ENCODE measurements around the gene CBR1.
"Not testable (repeated sequence)": the region's sequence is repeated elsewhere in the genome, so short reads cannot be mapped to it uniquely, and the experiment has no call there.

The CBR1 gene

DNA sequence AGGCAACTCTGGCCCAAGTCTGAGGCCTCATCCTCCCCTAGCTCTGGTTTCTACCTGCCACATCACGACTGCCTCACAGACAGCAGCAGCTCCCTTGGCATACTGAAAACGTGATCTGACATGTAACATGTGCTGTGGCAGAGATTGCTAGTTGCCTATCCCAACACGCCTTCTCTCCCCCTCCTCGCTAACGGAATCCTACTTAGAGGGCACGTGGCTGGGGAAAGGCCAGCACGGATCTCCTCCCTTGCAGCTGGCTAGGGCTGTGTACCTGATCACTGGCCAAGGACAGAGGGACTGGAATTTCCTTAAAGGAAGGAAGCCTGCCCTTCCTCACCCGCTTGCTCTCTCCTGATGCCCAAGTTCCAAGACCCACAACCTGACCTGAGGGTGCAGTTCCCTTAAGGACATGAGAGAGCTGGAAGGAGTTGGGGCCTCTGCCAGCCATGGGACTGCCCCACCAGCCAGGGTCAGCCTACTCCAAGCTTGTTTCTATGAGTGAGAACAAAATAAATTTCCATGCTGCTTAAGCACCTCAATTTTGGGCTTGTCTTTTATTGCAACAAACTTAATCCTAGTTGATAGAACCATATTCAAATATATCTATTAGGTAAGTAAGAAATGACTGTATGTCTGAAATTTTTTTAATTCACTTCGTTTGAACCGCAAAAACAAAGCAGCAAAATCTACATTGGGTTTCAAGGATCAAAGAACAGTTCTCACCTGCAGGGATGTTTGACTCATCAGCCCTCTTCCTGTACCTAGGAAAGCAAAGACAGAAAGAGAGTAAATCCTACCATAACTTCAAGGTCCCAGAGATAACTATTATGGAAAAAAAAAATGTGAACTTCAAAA lies 16.7 kb upstream of the CBR1 start:
- no peak for DNase-seq

DNA sequence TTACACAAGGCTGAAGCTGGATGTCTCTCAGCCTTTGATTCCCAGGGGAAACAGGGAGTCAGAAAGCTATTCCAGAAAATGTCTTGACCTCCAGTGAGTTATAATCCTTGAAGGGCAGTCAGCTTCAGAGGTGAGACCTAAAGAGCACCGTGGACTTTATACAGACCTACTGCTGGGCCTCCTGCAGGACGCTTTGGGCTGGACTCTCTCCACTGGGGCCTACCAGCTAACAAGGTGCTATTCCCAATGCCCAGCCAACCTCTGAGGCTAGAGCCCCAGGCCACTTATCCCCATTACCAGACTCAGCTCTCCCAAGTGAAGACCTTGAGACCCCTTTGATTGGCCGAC lies 16.1 kb upstream of the CBR1 start:
- no peak for DNase-seq

DNA sequence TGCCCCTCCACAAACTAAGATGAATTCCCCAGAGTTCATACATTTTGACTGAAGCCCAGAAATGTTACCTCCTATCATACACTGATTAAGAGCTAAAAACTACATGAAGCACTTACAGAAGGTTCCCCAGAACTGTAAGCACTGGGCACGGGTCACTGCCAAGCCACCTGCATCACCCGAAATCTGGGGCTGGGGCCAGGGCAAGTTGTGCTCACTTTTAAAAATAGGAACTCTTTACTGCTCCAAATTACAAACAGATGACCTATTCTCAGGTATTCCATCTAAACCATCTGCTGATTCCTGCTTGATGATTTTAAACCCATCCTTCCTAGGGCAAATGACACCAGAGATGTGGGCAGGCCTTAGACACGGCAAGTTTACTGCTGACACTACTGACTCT lies 14.3 kb upstream of the CBR1 start:
- DNase-seq, result no peak

DNA sequence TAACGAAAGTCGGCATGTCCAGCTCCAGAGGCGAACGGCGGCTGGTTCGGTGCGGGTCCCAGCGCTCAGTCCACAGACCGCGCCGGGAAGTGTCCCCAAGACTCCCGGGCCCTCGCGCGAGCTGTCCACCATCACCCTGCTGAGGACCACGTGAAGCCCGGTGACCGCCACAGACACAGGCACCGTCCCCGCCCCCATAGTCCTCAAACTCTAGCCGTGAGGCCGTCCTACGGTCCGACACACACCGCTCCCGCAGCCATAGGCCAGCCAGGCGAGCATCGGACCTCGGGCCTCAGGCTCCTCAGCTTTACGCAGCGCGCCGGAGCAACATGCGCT lies 10.0 kb upstream of the CBR1 start:
- peak; percentile 85 for DNase-seq

DNA sequence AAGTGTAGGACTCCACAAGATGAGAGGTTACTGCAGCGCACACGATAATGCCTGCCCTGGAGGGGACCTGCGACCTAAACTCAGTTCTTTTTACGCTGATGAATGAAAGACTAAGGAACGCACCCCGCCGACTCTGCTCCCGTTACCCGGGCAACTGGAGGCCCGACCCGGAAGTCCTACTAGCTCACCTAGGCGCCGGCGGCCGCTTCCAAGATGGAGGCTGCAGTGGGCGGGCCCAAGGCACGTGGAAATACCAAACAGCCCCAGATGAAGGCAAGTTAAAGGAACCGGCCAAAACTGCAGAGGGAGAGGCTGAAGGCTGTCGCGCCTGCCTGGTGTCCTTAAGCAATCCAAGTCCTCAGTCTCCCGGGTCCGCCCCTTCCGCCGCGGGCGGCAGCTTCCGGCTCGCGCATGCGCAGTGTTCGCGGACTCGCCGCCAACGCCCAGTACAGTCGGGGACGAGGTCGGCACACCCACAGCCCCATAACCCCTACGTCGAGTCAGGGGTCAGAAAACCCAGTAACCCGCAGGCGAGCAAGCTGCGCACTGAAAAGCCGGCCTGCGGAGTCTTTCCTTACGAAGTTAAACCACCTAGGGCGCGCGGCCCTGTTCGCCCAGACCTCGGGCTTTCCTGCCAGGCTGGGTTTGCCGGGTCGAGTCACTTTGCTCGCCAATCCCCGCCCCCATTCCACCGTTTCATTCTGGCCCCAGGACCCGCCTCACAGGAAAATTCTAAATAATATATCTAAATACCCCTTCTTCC lies 9.5 kb upstream of the CBR1 start, which contains the start of gene SETD4:
Gene SETD4 (minus strand): TSS at position 368 of the 763 bp plus-strand sequence. CDS start 1,638 bp downstream, outside the sequence.
- DNase-seq, result peak; percentile 93

DNA sequence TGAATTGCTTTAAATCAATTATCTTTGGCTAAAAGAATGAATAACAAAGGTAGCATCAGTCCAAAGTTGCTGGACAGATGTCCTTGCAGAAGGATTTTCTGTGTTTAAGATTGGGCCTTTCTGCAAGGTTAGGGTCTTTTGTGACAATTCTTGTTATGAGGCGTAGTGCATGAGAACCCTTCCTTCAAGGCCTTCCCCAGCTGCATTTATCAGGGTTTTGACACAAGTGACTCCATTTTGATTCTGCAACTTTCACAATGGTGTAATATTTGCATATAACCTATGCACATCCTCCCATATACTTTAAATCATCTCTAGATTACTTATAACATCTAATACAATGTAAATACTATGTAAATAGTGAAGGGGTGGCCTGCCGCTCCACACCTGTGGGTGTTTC lies 8.4 kb upstream of the CBR1 start:
- no peak for DNase-seq

DNA sequence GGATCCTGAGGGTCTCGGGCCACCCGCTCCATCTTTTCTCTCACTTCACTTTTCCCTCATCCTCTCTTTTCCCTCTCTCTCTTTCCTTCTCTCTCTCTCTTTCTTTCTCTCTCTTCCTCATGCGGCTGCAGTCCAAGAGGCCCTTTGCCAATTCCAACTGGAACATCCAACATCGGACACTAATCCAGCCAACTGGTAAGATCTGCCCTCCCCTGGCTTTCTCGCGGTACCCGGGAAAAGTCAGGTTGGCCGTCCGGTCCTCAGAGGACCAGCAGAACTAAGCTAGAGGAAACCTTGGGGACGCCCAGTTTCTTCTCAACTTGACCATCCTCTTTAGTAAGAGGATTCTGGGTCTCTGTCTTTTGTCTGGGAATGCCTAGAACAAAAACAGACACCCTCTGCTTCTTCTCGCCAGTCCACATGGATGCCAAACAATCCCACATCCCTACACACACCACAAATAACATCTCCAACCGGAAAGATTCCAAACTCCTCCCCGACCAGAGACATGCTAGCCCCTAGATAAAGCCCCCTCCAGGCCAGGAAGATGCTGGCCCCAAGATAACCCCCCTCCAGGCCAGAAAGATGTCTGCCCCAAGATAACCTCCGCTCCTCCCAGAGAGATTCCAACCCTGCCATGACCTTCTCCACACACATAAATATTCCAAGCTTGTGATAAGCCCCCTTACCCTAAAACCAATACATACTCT lies 6.3 kb upstream of the CBR1 start:
- DNase-seq, result no peak

DNA sequence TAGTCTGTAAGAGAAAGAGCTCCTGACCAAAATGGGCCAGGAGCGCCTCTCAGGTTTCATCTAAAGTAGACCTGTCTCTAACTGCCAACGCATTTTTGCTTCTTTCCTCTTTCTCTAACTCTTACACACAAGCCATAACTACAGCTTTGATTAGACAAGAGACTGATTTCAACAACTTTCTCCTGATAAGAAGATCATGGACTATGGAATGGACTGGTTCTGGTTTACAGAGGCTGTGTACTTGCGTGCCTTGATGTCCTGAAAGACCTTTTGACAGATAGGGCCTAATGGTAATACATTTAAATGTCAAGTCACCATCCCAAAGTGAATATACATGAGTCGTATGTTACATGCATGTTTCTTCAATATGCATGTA lies 5.8 kb upstream of the CBR1 start:
- no peak for DNase-seq

DNA sequence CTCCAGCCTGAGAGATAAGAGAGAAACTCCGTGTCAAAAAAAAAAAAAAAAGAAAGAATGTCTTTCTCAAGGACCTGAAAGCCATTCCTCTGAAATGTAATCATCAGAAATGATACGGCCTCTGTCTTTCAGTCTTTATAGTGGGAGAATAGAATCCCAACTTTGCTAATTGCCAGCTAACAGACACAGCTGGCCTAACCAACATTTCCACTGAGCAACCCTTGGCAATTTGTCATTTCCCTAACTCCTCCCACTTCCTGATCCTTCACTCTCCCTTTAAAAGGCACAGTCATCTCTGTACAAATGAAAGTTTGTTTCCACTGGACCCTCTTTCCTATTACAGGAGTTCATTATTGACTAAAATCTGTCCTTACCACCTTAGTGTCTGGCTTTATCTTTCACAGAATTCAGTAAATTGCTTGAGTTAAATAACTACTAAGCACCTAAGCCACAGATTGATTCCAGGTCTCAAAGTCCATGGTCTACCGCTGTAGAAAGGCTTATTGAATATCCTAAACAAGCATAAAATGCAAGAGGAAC lies 4.3 kb upstream of the CBR1 start:
- peak; percentile 19 for DNase-seq

DNA sequence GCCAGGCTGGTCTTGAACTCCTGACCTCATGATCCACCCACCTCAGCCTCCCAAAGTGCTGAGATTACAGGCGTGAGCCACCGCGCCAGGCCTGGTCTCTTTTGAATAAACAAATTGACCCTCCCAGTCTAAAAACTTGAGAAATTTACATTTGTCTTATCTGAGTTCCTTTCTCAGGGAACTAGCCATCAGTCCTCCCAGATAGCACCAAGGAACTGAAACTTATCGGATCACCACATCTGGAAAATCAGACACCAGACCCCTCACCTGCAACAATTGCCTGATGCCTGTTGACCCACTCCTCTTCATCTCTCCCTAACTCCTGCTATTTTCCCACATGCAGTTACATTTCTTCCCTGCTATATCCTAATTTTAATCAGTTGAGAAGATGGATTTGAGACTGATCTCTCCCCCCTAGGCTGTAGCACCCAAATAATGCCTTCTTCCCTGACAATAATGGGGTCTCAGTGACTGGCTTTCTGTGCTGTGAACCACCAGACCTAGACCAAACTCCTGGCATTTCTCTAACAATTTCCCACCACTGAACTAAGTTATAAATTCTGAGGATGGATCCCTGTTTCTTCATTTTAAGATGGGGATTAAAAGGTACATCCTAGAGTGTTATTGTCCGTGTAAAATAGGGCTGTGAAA lies 951 bp upstream of the CBR1 start:
- no peak for DNase-seq

DNA sequence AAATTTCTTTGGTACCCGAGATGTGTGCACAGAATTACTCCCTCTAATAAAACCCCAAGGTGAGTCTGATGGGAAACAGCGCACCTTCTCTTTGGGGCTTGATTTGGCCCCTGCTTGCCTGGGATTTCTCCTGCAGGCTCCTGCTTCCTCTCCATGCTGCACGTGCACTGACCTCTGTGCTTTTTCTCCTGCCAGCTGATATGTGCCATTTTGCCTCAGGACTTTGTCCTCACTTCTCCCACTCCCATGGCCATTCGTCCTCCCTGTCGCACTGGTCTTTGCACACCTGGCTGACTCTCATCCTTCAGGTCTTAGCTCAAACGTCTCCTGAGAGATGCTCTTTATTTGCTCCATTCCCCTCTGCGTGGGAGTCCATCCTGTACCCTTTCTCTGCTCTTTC lies 1.2 kb downstream of the CBR1 start:
- no peak for DNase-seq

DNA sequence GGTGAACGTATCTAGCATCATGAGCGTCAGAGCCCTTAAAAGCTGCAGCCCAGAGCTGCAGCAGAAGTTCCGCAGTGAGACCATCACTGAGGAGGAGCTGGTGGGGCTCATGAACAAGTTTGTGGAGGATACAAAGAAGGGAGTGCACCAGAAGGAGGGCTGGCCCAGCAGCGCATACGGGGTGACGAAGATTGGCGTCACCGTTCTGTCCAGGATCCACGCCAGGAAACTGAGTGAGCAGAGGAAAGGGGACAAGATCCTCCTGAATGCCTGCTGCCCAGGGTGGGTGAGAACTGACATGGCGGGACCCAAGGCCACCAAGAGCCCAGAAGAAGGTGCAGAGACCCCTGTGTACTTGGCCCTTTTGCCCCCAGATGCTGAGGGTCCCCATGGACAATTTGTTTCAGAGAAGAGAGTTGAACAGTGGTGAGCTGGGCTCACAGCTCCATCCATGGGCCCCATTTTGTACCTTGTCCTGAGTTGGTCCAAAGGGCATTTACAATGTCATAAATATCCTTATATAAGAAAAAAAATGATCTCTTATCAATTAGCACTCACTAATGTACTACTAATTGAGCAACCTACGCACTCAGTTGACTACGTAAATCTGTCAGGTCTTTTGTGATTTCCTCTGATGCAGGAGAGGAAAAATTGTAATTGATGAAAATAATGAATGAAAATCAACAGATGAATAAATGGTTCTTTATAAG lies 2.8 kb downstream of the CBR1 start:
- DNase-seq, result no peak

DNA sequence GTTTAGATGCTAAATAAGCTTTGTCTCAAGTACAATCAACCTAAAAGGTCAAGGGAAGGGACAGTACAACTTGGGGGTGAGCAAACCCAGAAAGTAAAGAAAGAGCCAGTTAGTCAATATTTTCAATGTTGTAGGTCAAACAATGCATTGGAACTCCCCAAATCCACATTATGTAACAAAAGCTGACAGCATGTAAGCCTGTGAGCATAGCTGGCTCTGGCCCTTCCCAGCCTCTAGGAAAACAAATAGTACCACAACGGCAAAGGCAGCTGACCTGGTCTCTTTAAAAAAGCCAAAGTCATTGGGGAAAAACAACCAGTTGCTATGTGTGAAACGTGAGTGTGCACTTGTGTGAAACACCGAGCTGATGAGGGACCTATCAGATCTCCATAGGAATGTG lies 3.4 kb downstream of the CBR1 start:
- DNase-seq, result peak; percentile 9

DNA sequence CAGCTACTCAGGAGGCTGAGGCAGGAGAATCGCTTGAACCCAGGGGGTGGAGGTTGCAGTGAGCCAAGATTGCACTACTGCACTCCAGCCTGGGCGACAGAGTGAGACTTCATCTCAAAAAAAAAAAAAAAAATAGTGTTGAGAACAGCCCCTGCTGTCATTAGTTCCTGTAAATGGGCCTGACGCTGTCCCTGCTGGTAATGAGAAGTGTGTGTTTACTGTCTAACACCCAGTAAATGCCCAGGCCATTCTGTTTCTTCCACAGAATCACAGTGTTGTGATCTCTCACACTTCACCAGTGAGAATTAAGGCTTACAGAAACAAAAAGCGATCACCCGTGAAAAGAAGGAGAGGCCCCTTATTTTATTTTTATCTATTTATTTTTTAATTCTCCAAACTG lies 4.1 kb downstream of the CBR1 start:
- not testable (repeated sequence) for DNase-seq

DNA sequence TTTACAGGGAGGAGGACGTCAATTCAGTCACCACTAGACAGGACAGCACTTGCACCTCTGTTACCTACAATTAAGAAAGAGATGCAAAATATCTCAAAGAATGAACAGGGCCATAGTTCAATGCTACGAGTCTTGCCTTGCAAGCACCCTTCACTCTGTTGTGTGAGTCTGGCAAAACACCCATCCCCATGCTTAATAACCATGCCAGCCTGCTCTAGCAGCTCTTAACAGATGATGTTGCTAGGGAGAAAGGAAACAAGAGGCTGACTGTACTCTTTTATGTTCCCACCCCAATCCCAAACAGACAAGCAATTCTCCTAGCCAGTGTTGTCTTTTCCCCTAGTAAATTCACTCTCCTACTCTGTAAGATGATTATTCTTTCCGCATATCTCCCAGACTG lies 5.3 kb downstream of the CBR1 start:
- DNase-seq, result no peak

DNA sequence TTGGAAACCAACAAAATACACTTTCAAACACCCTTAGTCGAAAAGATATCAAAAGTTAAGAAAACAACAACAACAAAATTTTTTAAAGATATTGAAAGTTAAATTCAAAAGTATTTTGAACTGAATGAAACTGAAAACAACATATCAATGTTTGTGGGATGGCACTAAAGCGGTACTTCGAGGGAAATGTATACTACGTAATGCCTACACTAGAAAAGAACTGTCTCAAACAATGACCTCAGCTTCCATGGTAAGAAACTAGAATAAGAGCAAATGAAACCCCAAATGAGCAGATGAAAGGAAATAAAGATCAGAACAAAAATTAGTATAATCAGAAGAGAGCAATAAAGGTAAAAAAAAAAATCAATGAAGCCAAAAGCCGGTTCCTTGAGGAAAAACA lies 6.1 kb downstream of the CBR1 start:
- DNase-seq, result no peak

DNA sequence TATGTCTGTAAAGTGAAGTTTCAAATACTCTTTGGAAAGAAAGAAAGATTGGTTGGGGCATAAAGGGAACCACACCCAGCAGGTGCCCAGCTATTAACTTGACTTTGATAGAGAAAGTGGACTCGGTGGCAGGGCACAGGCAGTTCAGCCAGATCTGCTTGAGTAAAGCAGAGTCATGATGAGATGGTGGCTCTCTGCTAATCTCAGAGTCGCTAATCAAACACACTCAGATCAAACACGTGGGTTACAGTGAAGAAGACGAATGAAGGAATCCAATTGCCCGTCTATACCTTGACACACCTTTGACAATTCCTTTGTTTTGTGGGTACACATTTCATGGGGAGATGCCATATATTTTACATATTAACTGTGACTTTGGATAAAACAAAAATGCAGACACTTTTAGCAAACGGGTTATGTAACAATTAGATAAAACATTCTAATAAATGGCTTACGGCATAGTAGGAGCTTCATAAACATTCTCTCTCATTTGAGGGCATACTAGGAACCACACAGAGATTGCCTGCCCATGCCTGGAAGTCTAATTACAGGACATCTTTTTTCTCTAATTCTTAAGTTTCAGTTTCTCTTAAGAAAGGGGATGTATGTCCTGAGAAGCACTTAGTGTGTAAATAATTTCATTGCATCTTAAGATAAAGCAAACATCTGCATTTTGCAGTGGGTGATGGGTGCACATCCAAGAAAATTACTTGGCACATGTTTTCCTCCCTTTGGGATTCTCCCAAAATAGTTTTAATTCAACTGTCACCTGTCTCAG lies 7.2 kb downstream of the CBR1 start:
- peak; percentile 16 for DNase-seq

DNA sequence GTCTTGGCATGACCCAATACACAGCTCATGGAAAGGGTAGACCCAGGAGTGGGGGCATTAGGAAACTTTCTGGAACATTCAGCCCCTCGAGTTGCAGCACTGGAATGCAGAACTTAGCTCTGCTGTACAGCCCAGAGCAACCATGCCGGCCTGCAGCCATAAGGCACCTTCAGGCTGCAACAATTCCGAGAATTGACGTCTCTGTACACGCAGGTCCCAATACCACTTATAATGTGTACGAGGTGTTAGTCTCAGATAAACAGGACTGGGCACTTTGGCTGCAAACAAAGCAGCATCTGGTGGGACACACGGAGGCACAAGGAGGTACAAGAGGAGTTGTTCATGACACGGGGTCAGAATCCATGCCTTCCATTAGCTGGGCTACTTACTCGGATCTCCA lies 7.9 kb downstream of the CBR1 start:
- DNase-seq, result no peak

DNA sequence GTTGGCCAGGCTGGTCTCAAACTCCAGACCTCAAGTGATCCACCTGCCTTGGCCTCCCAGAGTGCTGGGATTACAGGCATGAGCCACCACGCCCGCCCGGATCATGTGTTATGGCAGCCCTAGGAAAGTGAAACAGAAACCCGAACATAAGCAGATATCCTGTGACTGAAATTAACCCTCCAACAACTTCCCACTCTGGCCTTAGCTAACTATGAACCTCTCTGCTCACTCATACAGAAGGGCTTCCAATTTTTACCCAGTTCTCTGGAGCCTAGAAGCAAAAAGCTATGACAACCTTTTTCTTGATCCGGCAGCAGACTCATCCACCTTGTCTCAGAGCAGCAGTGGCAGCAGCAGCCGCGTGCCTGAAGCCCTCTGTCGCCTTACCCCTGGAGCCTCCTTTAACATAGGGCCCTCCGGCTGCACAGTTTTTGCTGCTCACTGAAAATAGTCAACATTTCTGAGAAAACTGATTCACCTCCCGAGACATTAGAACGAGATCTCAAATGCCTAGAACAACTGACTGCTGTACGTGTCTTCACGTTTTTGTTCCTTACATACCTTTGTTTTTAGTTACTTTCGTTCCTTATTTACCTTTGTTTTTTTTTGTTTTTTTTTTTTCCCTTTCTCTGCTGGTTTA lies 9.3 kb downstream of the CBR1 start:
- no peak for DNase-seq

DNA sequence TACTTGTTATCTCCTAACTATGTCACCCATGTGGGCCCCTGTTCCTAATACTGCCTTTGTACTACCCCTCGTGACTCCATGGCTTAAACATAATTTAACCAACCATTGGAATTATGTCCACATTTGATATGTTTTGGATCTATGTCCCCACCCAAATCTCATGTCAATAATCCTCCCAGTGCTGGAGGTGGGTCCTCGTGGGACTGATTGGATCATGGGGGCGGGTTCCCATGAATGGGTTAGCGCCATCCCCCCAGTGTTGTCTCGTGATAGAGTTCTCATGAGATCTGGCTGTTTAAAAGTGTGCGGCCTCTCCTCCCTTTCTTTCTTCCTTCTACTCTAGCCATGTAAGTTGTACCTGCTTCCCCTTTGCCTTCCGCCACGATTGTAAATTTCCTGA lies 9.8 kb downstream of the CBR1 start:
- DNase-seq, result no peak

DNA sequence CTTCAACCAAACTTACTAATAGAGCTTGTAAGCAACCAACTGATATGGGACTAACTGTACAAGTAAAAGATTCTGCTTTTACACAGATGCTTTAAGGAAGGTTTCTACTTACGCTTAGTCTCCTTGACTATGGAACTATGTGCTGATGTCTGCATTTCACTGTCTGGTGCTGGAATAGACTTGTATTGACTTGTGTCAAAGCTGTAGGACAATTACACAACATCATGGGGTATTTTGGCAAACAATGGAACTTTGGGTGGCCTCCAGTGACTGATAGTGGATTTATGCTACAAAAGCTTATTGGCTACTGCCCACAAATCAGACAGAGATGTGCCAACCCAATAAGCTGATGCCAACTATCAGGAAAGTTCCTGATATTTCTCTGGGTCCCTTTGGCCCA lies 10.6 kb downstream of the CBR1 start:
- no peak for DNase-seq

Data from DMS53 (cell line).